Trophoblast cell (in vitro differentiated cells and primary cell): Measurements from ENCODE around the gene ST7.

Experiments used
- DNase-seq, 2 donors: peaks; one replicate each; pipeline ENCODE4 v3.0.0-alpha.2; 2016
- H2AFZ ChIP-seq: 2 replicates; pipeline ENCODE4 v1.6.1; 2013; ENCODE audit warnings: low read length, moderate library complexity, mild to moderate bottlenecking; ENCODE audit not compliant: insufficient read depth, poor library complexity
- H2AK5ac ChIP-seq: 2 replicates; pipeline ENCODE4 v1.6.1; 2013; ENCODE audit warnings: mild to moderate bottlenecking, low read length
- H2BK120ac ChIP-seq: 2 replicates; pipeline ENCODE4 v1.6.1; 2013; ENCODE audit warnings: low read length, mild to moderate bottlenecking, moderate library complexity; ENCODE audit not compliant: insufficient read depth, poor library complexity
- H2BK12ac ChIP-seq: 2 replicates; pipeline ENCODE4 v1.6.1; 2013; ENCODE audit warnings: mild to moderate bottlenecking, low read length, moderate library complexity
- H2BK5ac ChIP-seq: 2 replicates; pipeline ENCODE4 v1.6.1; 2013; ENCODE audit warnings: low read length, low read depth, moderate library complexity, mild to moderate bottlenecking; ENCODE audit not compliant: poor library complexity
- H3K14ac ChIP-seq: 2 replicates; pipeline ENCODE4 v1.6.1; 2013; ENCODE audit warnings: mild to moderate bottlenecking, low read length
- H3K18ac ChIP-seq: 2 replicates; pipeline ENCODE4 v1.6.1; 2013; ENCODE audit warnings: mild to moderate bottlenecking, low read length
- H3K23ac ChIP-seq: 2 replicates; pipeline ENCODE4 v1.6.1; 2013; ENCODE audit warnings: low read length
- H3K27ac ChIP-seq: 2 replicates; pipeline ENCODE4 v1.5.1; 2013; ENCODE audit warnings: low read depth, mild to moderate bottlenecking, inconsistent platforms, low read length, moderate library complexity
- H3K27me3 ChIP-seq: 2 replicates; pipeline ENCODE4 v1.6.1; 2013; ENCODE audit warnings: inconsistent platforms, mild to moderate bottlenecking, low read length, moderate library complexity; ENCODE audit not compliant: insufficient read depth
- H3K36me3 ChIP-seq, 2 experiments: 1 replicate in 1 of 2; 2 replicates in 1 of 2; pipeline ENCODE4 v1.6.1; 2013; ENCODE audit warnings: low read length in 2 of 2, mild to moderate bottlenecking in 2 of 2, moderate library complexity in 1 of 2; ENCODE audit not compliant: insufficient read depth in 2 of 2, control insufficient read depth in 1 of 2
- H3K4ac ChIP-seq: 2 replicates; pipeline ENCODE4 v1.6.1; 2013; ENCODE audit warnings: low read depth, mild to moderate bottlenecking, low read length, moderate library complexity
- H3K4me1 ChIP-seq, 2 experiments: 1 replicate in 1 of 2; 2 replicates in 1 of 2; pipeline ENCODE4 v1.6.1; 2013; ENCODE audit warnings: low read length in 2 of 2, mild to moderate bottlenecking in 2 of 2, moderate library complexity in 1 of 2; ENCODE audit not compliant: insufficient read depth in 2 of 2, control insufficient read depth in 1 of 2
- H3K4me2 ChIP-seq: 2 replicates; pipeline ENCODE4 v1.6.1; 2013; ENCODE audit warnings: inconsistent platforms, mild to moderate bottlenecking, low read length, moderate library complexity
- H3K4me3 ChIP-seq: 2 replicates; pipeline ENCODE4 v1.5.1; 2013; ENCODE audit warnings: mild to moderate bottlenecking, low read depth, low read length, inconsistent platforms
- H3K79me1 ChIP-seq: one replicate; pipeline ENCODE4 v1.6.1; 2013; ENCODE audit warnings: low read length
- H3K79me2 ChIP-seq: 2 replicates; pipeline ENCODE4 v1.6.1; 2013; ENCODE audit warnings: low read length, mild to moderate bottlenecking; ENCODE audit not compliant: control insufficient read depth, insufficient read depth, poor library complexity
- H3K9ac ChIP-seq: 2 replicates; pipeline ENCODE4 v1.6.1; 2013; ENCODE audit warnings: mild to moderate bottlenecking, low read length
- H3K9me3 ChIP-seq: 2 replicates; pipeline ENCODE4 v1.6.1; 2013; ENCODE audit warnings: low read depth, mild to moderate bottlenecking, control low read depth, inconsistent platforms, low read length; ENCODE audit not compliant: insufficient read depth
- H4K12ac ChIP-seq: 2 replicates; pipeline ENCODE4 v1.6.1; 2013; ENCODE audit warnings: low read depth, mild to moderate bottlenecking, low read length, moderate library complexity
- H4K8ac ChIP-seq: 2 replicates; pipeline ENCODE4 v1.6.1; 2013; ENCODE audit warnings: low read depth, mild to moderate bottlenecking, low read length, moderate library complexity
- H4K91ac ChIP-seq: one replicate; pipeline ENCODE4 v1.6.1; 2013; ENCODE audit warnings: low read depth, mild to moderate bottlenecking, low read length, moderate library complexity
- WGBS: extraction: QIAGEN DNeasy Blood & Tissue Kit; methylation state at CpG from one replicate; pipeline ENCODE4 v1.1.7; 2013; ENCODE audit warnings: missing lambda C conversion rate; ENCODE audit not compliant: insufficient read length, insufficient coverage; ENCODE audit errors: extremely low coverage; 5-methylcytosine and 5-hydroxymethylcytosine counted together

ST7 gene

GRCh38 chr7:117264716-117265115 lies 311.4 kb downstream of the ST7 start:
- Histone ChIP-seq H4K91ac (no peak overlapping the region), H4K8ac (no peak overlapping the region), H2BK12ac (no peak overlapping the region), H2AK5ac (no peak overlapping the region), H3K27me3 (no peaks in the 10 kb centered on the region), H4K12ac (no peak overlapping the region), H3K4ac (no peak overlapping the region), H2AFZ (no peak overlapping the region), H3K4me3 (no peak overlapping the region), H3K9ac (no peak overlapping the region), H3K23ac (no peak overlapping the region), H3K4me2 (no peak overlapping the region), H2BK120ac (no peak overlapping the region), H3K9me3 (no peaks in the 10 kb centered on the region), H3K79me2 (no peaks in the 10 kb centered on the region), H2BK5ac (no peak overlapping the region), H3K4me1 (no peaks in the 10 kb centered on the region), H3K27ac (no peak overlapping the region), H3K36me3 (no peaks in the 10 kb centered on the region), H3K79me1 (no peaks in the 10 kb centered on the region), H3K14ac (no peak overlapping the region), H3K18ac (no peak overlapping the region)
- no peak for DNase-seq
- WGBS: no CpG with 5 or more reads among the region's 1 CpG

GRCh38 chr7:117269417-117269816 lies 316.1 kb downstream of the ST7 start:
- Histone ChIP-seq H3K27me3 (no peaks in the 10 kb centered on the region), H3K18ac (no peak overlapping the region), H3K79me2 (no peaks in the 10 kb centered on the region), H3K14ac (no peak overlapping the region), H3K4ac (no peak overlapping the region), H3K9me3 (no peaks in the 10 kb centered on the region), H3K79me1 (no peaks in the 10 kb centered on the region), H3K4me3 (no peak overlapping the region), H4K12ac (no peak overlapping the region), H3K36me3 (no peaks in the 10 kb centered on the region), H3K23ac (no peak overlapping the region), H2BK5ac (no peak overlapping the region), H3K9ac (no peak overlapping the region), H3K4me2 (no peak overlapping the region), H3K4me1 (no peaks in the 10 kb centered on the region), H3K27ac (no peak overlapping the region), H2AK5ac (no peak overlapping the region), H2BK120ac (no peak overlapping the region), H4K8ac (no peak overlapping the region), H4K91ac (no peak overlapping the region), H2BK12ac (no peak overlapping the region), H2AFZ (no peak overlapping the region)
- peak in 1 of 2 donors; percentile 5 for DNase-seq
- WGBS: no CpG with 5 or more reads among the region's 5 CpGs

GRCh38 chr7:117269886-117270285 lies 316.6 kb downstream of the ST7 start:
- Histone ChIP-seq H3K4ac (no peak overlapping the region), H3K27me3 (no peaks in the 10 kb centered on the region), H3K27ac (no peak overlapping the region), H4K91ac (no peak overlapping the region), H3K79me1 (no peaks in the 10 kb centered on the region), H3K18ac (no peak overlapping the region), H2AK5ac (no peak overlapping the region), H3K79me2 (no peaks in the 10 kb centered on the region), H2BK5ac (no peak overlapping the region), H2BK120ac (no peak overlapping the region), H2BK12ac (no peak overlapping the region), H4K8ac (no peak overlapping the region), H3K36me3 (no peaks in the 10 kb centered on the region), H3K23ac (no peak overlapping the region), H3K4me1 (no peaks in the 10 kb centered on the region), H3K9me3 (no peaks in the 10 kb centered on the region), H4K12ac (no peak overlapping the region), H2AFZ (no peak overlapping the region), H3K9ac (no peak overlapping the region), H3K14ac (no peak overlapping the region), H3K4me2 (no peak overlapping the region), H3K4me3 (no peak overlapping the region)
- no peak for DNase-seq
- WGBS: no CpG with 5 or more reads among the region's 3 CpGs

- H3K9ac ChIP-seq: no peak overlapping the region
- H3K4me3 ChIP-seq: no peak overlapping the region
- no peak overlapping the region for H3K14ac ChIP-seq
- H3K23ac ChIP-seq: no peak overlapping the region
- H3K79me1 ChIP-seq: no peaks in the 10 kb centered on the region
- no peaks in the 10 kb centered on the region for H3K9me3 ChIP-seq
- H2AK5ac ChIP-seq: no peak overlapping the region
- H3K36me3 ChIP-seq: no peaks in the 10 kb centered on the region
- no peaks in the 10 kb centered on the region for H3K79me2 ChIP-seq
- no peak overlapping the region for H3K4ac ChIP-seq
- no peak overlapping the region for H4K8ac ChIP-seq
- H3K18ac ChIP-seq: no peak overlapping the region
- no peaks in the 10 kb centered on the region for H3K27me3 ChIP-seq
- no peak overlapping the region for H2BK12ac ChIP-seq
- H2BK120ac ChIP-seq: no peak overlapping the region
- no peak overlapping the region for H2BK5ac ChIP-seq
- no peak for DNase-seq
- no peak overlapping the region for H3K27ac ChIP-seq
- H3K4me2 ChIP-seq: no peak overlapping the region
- no peak overlapping the region for H4K91ac ChIP-seq
- no CpG with 5 or more reads among the region's 9 CpGs for WGBS
- no peak overlapping the region for H4K12ac ChIP-seq
- no peak overlapping the region for H2AFZ ChIP-seq
- no peaks in the 10 kb centered on the region for H3K4me1 ChIP-seq
Observed at GRCh38 chr7:117270371-117270770, 317.1 kb downstream of the ST7 start.
